ENCODE data around the gene ARV1. TPM values are rescaled to one million over a fixed set of nuclear protein-coding genes. Genes with fewer than 3 reads are reported as not detected.
A peak's percentile ranks its signal among the peaks of the same experiment; 100 is the strongest.

ARV1 gene
- total and polyA plus RNA-seq, 10 of the 15 experiments (the other 5 are each of a cell fraction or from before 2014, with no cell fraction given): 23.2 to 55.1 (median 35.6) TPM

GRCh38 chr1:230978491-230979388, at the start of gene ARV1, which contains the start of gene TTC13 (continued):
- TF ChIP-seq ZBTB40 (IDR thresholded peaks at IDR 0.05; ENCODE audit: borderline replicate concordance) (peak; percentile 93), GABPA (IDR thresholded peaks at IDR 0.05; ENCODE audit: low read depth) (peak; percentile 92), HCFC1 (IDR thresholded peaks at IDR 0.05; ENCODE audit: low read length) (peak; percentile 99), STAT1 (conservative IDR thresholded peaks at IDR 0.05) (0 out of 2 replicates have a peak, but pooled peaks have one; percentile 22), CREB1 (IDR thresholded peaks at IDR 0.05; ENCODE audit: low read depth) (peak; percentile 96), SREBF1 (IDR thresholded peaks at IDR 0.05; ENCODE audit: low read length) (peak; percentile 74), NBN (IDR thresholded peaks at IDR 0.05) (peak; percentile 88), SP1 (IDR thresholded peaks at IDR 0.05; ENCODE audit: low read depth, low read length) (peak; percentile 81), EGR1 (IDR thresholded peaks at IDR 0.05; ENCODE audit: borderline replicate concordance in 1 of 2, low read depth in 2 of 2, low read length in 2 of 2) (0 out of 3 replicates have a peak, but pooled peaks of 1 of the 2 experiments have one; percentile 45), IKZF2 (IDR thresholded peaks at IDR 0.05) (peak in 1 of 2 experiments; percentile 45; a peak in 1 of 4 replicates), POLR2A (IDR thresholded peaks at IDR 0.05; ENCODE audit: low read depth, low read length) (peak; percentile 97), IKZF1 (conservative IDR thresholded peaks at IDR 0.05) (peak; percentile 99), NR2C1 (IDR thresholded peaks at IDR 0.05) (peak; percentile 77), MEF2A (IDR thresholded peaks at IDR 0.05; ENCODE audit: insufficient read depth, low read depth, low read length) (0 out of 2 replicates have a peak, but pooled peaks have one; percentile 25), RB1 (IDR thresholded peaks at IDR 0.05; ENCODE audit: borderline replicate concordance) (peak; percentile 44), RELB (IDR thresholded peaks at IDR 0.05; ENCODE audit: low read depth) (peak; percentile 75), ATF3 (IDR thresholded peaks at IDR 0.05; ENCODE audit: borderline replicate concordance, extremely low read depth, low read depth, low read length) (peak; percentile 37; the same call in 1 of the 2 replicates), BACH1 (IDR thresholded peaks at IDR 0.05; ENCODE audit: borderline replicate concordance) (peak; percentile 61), MYC (IDR thresholded peaks at IDR 0.05; ENCODE audit: insufficient read depth, insufficient read length, insufficient replicate concordance, low read length, severe bottlenecking) (peak; percentile 61), HDAC2 (IDR thresholded peaks at IDR 0.05) (no peak)
